NCI-H526 treated with DMSO at 0.1 percent for 48 hours (cell line): Measurements from ENCODE around the gene BEST2.
"Not testable (repeated sequence)": the region's sequence is repeated elsewhere in the genome, so short reads cannot be mapped to it uniquely, and the experiment has no call there.

Experiments used
- DNase-seq: peaks from one replicate; lab custom pipeline; 2025; lab: John Stamatoyannopoulos, UW

The BEST2 gene

DNA sequence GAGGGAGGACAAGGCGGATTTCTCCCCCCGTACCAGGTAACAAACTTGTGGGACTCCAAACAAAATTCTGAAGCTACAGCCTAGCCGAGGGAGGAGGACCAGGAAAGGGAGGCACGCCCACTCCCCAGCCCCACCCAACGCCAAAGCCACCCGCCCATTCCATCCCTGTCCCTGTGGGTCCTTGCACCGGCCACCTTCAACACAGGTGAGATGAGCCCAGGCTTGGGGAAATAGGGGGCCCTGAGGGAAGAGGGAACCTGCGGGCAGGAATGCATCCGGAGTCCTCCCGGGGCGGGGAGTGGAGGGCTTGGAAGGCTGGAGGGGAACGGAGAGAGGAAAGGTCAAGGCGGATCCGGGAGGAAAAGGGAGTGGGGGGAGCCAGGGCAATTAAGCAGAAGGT, at the start of gene BEST2:
Gene BEST2 (plus strand): TSS at position 157 of the 400 bp plus-strand sequence. CDS start 802 bp downstream, outside the sequence.
- no peak for DNase-seq

DNA sequence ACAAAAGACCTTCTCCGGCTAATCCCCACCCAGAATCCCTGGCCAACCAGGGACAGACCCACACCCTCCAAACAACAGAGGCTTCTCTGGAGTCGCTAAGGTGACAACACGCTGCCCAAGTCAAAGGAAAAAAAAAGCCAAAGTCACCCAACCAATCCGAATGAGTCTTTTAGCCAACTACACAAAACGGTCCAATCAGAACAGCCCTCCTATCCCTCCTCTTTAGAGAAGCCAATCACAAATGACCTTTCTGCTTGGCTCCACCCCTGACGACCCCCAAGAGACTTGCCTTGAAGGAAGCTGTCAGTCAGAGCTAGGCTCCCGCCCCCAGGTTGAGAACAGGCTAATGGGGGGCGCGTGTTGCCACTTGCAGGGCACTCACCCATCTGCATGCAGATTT, 48.5 kb upstream of the BEST2 start:
- no peak for DNase-seq

DNA sequence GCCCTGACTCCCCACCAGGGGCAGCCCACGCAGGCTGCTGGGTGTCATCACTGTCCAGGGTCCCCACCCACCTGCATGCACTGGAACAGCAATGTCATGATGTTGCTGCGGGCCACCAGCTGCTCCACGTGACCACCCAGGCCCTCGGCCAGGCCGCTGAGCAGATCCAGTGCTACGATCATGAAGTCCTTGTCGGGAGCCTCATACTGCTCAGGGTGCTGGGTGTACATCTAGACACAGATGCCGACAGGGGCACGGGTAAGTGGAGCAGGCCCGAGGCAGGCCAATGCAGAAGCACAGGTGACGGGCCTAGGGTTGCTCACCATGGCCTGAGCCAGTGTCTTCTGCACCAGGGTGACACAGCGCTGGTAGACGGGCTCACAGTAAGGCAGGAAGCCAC, 46.4 kb upstream of the BEST2 start:
- DNase-seq = no peak

DNA sequence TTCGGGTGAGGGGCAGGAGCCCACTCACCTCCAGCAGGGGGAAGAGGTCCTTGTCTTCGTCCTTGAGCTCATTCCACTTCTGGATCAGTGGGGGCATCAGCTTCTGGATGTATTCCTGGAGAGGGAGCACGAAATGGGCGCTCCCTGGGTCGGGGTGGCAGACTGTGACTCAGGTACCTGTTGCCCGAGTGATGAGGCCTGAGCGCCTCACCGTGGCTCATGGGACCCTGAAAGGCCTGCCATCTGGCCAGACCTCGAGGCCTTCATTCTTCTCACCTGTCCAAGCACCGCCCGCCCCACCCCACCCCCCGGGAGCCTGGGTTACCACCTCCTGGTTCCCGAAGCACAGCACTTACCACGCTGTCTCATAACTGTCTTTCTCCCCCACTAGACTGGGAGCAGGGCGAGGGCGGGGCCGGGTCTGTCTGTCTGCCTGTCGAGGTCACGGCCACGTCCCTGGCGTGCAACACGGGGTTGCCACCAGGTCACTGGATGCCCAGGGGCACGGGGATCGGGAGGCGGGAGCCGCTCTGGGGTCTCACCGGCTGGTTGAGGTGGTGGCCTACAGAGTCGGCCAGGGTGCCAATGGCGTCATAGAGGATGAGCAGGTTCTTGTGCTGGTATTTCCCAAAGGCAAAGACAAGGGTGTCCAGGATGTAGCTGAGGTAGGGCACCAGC, 45.8 kb upstream of the BEST2 start:
- DNase-seq = no peak

DNA sequence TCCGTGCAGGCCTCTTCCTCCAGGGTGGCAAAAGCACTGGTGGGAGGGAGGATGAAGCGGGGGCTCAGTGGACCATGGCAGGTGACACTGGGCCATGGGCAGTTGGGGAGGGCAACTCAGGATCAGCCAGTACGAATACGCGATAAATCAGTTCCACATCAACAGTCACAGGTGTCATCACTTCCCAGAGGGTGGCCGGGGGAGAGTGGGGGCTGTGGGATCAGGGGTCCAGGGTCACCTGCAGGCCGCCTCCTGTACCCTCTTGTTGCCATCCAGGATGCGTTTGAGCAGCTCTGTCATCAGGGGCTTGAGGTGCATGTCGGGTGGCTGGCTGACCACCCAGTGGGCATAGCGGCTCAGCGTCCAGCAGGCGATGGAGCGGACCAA, 45.3 kb upstream of the BEST2 start:
- no peak for DNase-seq

DNA sequence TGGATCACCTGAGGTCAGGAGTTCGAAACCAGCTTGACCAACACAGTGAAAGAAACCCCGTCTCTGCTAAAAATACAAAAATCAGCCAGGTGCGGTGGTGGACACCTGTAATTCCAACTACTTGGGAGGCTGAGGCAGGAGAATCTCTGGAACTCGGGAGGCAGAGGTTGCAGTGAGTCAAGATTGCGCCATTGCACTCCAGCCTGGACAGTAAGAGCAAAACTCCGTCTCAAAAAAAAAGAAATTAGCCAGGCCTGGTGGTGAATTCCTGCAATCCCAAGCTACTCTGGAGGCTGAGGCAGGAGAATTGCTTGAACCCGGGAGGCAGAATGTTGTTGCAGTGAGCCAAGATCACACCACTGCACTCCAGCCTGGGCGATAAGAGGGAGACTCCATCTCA, 43.0 kb upstream of the BEST2 start:
- DNase-seq = no peak

DNA sequence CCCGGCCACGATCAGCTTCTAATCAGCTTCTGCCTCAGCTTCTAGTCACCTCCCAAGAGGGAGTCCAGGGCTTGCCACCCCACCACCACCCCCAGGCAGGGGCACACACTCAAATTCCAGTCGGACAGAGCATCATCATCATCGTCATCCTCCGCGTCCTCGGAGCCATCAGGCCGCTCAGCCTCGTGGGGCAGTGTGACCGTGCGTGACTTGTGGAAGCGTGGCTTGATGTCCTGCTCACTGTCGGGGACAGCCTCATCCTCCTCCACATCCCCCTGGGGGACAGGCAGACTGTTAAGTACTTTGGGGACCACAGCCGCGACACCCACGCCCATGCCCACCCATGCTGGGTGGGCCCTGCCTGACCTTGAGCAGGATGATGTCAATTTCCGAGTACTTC, 40.4 kb upstream of the BEST2 start:
- DNase-seq = no peak

DNA sequence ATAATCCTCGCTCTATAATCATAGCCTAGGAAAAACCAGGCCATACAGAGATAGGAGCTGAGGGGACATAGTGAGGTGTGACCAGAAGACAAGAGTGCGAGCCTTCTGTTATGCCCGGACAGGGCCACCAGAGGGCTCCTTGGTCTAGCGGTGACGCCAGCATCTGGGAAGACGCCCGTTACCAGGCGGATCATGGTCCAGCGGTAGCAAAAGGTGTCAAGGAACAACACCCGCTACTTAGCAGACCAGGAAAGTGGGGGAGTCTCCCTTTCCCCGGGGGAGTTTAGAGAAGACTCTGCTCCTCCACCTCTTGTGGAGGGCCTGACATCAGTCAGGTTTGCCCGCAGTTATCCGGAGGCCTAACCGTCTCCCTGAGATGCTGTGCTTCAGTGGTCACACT, 39.5 kb upstream of the BEST2 start:
- DNase-seq = not testable (repeated sequence)

DNA sequence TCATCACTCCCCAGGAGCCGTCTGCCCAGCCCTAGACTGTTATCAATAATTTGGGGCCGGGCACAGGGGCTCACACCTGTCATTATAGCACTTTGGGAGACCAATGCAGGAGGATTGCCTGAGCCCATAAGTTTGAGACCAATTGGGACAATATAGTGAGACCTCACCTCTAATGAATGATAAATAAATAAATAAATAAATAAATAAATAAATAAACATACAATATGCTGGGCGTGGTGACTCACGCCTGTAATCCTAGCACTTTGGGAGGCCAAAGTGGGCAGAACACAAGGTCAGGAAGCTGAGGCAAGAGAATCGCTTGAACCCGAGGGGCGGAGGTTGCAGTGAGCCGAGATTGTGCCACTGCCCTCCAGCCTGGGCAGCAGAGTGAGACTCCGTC, 38.3 kb upstream of the BEST2 start:
- DNase-seq = not testable (repeated sequence)

DNA sequence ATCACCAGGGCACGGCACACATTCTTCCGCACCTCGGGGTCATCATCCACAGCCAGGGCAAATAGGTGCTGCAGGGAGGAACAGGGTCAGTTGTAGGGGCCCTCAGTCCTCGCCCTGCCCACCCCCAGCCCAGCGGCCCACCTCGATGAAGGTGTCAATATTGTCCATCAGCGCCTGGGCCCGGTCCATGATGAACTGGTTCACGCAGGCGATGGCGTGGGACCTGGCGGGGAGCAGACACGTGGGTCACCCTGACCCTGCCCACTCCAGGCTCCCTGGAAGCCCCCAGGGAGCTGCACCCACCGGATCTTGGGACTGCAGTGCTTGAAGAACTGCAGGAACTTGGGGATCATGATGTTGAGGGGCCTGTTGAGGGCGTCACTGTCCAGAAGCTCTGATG, 36.5 kb upstream of the BEST2 start:
- DNase-seq = no peak

DNA sequence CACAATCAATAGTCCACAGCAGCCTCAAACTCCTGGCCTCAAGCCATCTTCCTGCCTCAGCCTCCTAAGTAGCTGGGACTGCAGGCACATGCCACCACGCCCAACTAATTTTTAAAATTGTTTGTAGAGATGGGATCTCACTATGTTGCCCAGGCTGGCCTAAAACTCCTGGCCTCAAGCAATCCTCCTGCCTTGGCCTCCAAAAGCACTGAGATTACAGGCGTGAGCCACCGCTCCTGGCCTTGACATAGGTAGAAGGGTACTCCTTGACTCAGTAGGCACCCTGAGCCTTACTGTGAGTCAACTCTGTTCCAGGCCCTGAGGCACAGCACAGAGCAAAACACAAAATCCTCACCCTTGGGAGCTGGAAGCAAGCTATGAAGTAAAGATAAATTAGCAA, 35.7 kb upstream of the BEST2 start:
- no peak for DNase-seq

DNA sequence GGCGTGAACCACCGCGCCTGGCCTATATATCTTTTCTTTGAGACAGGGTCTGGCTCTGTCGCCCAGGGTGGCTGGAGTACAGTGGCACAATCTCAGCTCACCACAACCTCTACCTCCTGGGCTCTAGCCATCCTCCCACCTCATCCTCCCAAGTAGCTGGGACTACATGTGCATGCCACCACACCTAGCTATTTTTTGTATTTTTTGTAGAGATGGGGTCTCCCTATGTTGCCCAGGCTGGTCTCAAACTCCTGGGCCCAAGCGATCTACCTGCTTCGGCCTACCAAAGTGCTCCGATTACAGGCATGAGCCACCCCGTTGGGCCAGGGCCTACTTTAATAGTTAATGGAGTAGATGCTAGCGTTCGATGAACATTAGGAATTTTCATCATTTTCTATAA, 31.3 kb upstream of the BEST2 start:
- DNase-seq = no peak

DNA sequence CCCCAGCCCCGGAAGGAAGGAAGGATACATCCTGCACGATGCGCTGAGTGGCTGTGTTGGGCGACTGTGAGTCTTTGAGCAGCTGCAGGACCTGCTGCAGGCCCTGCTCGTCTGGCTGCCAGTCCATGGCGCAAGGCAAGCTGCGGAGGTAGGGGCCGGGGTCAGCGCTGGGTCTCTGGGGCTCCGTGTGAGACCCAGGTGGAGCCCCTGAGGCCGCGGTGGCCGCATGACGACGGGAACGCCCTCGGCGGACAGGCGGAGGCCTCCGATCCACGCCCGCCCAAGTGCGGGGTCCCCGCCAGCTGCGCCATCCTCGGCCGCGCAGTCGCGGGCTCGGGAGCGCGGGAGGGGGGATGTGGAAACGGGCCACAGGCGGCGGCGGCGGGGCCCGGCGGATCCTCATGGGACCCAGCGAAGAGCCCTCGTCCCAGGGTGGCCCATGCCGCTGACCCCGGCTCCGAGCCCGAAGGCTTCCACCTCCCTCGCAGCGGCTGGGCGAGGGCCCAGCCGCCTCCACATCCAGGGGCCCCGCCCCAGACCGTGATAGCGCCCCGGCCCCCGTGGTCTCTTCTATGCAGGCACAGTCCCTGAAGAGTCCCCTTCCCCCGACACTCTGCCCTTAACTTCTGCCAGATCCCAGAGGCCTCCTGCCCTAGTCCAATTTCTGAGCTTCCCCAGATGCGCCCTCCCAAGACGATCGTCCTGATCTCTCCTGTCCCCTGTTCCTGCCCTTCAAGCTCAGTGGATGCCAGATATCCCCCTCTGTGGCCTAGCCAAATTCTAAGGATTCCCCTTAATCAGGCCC, 30.5 kb upstream of the BEST2 start:
- DNase-seq = no peak

DNA sequence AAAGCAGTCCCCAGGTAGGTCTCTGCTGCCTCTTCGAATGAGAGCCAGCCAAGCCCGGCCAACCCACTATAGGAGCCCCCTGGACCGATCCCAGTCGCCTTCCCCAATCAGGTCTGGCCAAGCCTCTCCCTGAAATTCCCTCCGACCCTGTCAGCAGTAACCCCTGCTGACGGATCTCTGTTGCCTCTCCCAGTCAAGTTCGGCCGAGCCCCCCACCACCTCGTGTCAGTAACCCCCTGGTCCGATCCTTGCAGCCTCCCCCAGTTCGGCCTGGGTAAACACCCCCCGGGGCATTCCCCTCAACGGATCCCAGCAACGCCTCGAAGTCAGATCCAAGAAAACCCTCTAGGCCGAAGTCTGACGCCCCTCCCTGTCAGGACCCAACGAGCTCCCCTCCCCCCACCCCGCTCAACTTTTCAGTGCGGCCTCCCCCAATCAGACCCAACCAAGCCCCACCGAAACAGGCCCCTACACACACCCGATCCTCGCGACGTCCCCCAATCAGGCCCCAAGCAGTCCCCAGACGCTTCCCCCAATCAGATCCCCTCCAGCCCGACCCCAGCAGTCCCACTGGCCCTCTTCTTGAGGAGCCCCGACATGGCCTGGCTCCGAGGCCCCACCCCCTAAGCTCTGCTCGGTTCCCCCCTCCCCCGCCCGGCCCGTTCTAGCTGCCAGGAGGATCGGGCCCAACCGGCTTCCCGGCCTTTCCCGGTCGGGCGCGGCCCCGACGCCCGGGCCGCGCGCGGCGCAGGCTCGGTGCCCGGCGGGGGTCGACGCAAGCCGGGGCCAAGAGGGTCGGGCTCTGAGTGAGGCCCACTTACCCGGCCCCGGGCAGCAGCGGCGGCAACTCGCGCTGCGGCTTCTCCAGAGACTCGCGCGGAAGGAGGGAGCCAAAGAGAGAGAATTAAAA, 29.7 kb upstream of the BEST2 start:
- DNase-seq = no peak

DNA sequence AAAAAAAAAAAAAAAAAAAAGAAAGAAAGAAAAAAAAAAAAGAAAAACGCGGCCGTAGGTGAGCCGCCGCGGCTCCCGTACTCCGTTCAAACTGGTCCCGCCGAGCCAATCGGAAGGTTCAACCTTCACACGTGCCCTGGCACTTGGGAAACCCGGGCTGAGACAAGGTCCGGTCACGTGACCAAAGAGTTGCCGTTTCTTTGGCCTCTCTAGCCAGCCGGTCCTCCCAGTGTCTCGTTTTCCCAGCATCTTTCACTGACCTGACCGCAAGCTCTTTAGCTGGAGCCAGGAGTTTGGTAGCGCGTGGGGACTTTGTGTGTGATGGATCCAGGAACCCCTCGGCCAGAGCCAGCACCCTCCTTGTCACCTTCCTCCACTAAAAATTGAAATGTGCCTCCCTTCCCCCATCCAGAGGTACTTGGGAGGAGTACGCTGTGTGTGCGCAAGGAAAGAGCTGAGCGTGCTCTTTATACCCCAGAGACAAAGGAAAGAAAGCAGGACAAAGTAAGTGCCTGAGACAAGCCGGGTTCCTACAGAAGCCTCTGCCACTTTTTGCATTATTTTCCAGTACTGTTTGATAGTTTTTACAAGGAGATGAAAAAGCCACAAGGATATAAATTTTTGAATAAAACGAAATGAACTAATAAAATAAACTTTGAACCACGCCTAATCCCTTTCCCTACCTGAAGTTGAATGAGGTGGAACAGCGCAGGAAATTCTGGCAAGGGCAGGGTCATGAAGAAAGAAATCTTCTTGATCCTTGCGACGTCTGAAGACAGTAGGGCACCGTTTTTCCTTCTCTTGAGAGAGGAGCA, 28.8 kb upstream of the BEST2 start:
- DNase-seq = peak; percentile 87

DNA sequence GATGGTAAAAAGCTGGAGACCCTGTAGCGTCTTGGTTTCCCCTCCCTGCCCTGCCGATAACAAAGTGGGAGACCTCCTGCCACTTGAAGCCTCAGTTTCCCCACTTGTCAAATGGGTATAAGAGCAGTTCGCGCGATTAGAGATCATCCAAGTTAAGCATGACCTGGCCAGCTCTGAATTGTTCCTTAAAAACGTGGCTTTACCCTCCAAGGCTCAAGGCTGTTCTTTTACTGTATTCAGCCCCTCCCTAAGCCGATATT, 28.3 kb upstream of the BEST2 start:
- no peak for DNase-seq

DNA sequence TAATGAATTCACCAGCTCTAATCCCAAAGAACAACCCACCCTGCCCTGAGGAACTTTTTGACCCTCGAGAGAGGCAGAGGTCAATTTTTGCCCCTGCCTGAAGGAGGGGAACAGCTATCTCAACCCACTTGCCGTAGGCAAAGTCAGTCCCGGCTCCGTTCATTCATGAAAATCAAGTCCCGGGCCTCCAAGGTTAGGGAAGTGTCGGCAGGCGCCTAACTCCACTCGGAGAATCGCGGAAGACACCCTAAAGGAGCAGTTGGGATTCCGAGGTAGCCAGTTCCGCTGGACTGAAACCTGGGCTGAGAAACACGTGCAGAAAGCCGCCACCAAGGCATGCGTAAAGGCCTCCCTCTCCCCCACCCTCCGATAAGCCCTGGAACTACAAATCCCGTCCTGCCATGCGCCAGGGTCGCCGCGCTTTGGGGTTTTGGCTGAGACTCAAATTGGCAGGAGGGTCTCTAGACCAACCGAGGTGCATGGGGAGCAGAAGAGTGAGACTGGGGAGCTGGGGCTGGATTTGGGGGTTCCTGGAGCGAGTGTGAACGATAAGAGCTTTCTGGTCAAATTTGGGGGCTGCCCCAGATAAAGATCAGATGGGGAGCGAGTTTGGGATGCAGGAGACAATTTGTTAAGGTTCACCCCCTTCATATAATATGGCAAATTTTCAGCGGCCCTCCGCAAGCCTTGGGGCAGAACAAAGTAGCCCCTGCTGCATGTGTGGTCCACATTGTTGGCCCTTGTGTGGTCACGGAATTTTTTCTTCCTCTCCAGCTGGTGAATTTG, 27.8 kb upstream of the BEST2 start, which contains the start of gene TNPO2:
Gene TNPO2 (minus strand): TSS at position 292 of the 786 bp plus-strand sequence. CDS start 2,955 bp downstream, outside the sequence.
- DNase-seq = peak; percentile 59

DNA sequence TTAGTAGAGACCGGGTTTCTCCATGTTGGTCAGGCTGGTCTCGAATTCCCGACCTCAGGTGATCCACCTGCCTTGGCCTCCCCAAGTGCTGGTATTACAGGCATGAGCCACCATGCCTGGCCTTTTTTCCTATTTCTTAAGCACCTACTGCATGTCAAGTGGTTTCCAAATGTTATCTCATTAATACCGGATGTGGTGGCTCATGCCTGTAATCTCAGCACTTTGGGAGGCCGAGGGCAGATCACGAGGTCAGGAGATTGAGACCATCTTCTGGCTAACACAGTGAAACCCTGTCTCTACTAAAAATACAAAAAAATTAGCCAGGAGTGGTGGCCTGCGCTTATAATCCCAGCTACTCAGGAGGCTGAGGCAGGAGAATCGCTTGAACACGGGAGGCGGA, 26.0 kb upstream of the BEST2 start:
- not testable (repeated sequence) for DNase-seq

DNA sequence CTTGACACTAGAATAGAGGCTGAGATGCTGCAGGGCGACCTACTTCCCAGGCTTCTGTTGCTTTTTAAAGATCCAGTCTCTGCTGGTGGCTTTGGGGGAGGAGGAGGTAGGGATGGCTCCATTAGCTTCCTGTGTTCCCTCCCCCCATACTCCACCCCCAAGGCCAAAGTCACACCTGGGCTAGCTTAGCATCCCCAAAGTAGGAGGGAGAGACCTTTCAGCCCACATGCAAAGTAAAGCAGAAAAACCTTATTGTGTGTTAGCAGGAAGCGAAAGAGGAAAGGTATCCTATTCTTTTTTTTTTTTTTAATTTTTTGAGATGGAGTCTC, 24.6 kb upstream of the BEST2 start:
- no peak for DNase-seq

DNA sequence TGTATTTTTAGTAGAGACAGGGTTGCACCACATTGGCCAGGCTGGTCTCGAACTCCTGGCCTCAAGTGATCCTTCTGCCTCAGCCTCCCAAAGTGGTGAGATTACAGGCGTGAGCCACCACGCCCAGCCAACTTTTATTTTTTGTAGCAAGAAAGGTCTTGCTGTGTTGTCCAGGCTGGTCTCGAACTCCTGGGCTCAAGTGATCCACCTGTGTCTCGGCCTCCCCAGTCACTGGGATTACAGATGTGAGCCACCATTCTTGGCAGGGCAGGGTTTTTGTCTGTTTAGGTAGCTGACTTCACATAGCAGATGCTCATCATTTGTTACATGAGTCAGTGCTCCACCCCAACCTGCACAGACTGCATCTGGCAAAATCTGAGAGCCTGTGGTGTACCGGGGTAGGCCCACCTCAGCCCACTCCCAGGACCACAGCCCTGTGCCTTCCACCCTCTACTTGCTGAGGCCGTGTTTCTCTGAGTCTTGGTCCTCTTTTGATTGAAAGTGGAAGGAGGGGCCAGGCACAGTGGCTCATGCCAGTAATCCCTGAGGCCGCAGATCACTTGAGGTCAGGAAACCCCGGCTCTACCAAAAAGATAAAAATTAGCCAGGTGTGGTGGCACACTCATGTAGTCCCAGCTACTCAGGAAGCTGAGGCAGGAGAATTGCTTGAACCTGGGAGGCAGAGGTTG, 23.7 kb upstream of the BEST2 start:
- no peak for DNase-seq

DNA sequence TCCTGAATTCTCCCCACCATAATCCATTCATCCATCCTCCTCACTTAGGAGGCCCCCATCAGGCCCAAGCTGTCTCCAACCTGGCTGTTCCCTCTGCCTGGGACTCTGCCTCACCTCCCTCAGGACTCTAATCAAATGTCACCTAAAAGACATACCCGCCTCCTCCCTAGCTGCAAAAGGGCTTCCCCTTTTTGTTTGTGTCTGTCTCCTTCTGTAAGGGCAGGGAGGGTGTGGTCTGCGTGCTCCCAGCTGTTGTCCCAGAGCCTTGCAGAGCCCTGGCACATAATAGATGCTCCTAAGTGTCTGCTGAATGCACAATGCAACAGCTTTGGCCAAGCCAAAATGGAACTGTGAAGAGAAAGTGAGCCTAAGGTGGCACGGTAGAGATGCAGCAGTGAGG, 21.5 kb upstream of the BEST2 start:
- DNase-seq = no peak
